ENCODE results near the gene FAM131C.

FAM131C gene

GRCh38 chr1:16118706-16119105 lies 45.3 kb upstream of the FAM131C start:
- no peak for TF ChIP-seq CTCF (conservative IDR thresholded peaks at IDR 0.05; ENCODE audit: low read depth, low read length)
- H3K4me3 ChIP-seq (ENCODE audit: low read depth, low read length) = no peak overlapping the region
- DNase-seq (ENCODE audit: low read depth) = no peak

- H3K4me3 ChIP-seq (ENCODE audit: low read depth, low read length) = no peak overlapping the region
- TF ChIP-seq CTCF (conservative IDR thresholded peaks at IDR 0.05; ENCODE audit: low read depth, low read length) = no peak
- no peak for DNase-seq (ENCODE audit: low read depth)
Observed at GRCh38 chr1:16117936-16118335, 44.5 kb upstream of the FAM131C start.

GRCh38 chr1:16117369-16117768 lies 43.9 kb upstream of the FAM131C start:
- DNase-seq (ENCODE audit: low read depth) = no peak
- H3K4me3 ChIP-seq (ENCODE audit: low read depth, low read length) = no peak overlapping the region
- no peak for TF ChIP-seq CTCF (conservative IDR thresholded peaks at IDR 0.05; ENCODE audit: low read depth, low read length)

- H3K4me3 ChIP-seq (ENCODE audit: low read depth, low read length) = no peak overlapping the region
- no peak for DNase-seq (ENCODE audit: low read depth)
- TF ChIP-seq CTCF (conservative IDR thresholded peaks at IDR 0.05; ENCODE audit: low read depth, low read length) = no peak
Observed at GRCh38 chr1:16116625-16117024, 43.2 kb upstream of the FAM131C start.

- no peak for DNase-seq (ENCODE audit: low read depth)
- H3K4me3 ChIP-seq (ENCODE audit: low read depth, low read length) = no peak overlapping the region
- no peak for TF ChIP-seq CTCF (conservative IDR thresholded peaks at IDR 0.05; ENCODE audit: low read depth, low read length)
Observed at GRCh38 chr1:16116002-16116401, 42.6 kb upstream of the FAM131C start.

GRCh38 chr1:16115468-16115983 lies 42.1 kb upstream of the FAM131C start:
- no peak for TF ChIP-seq CTCF (conservative IDR thresholded peaks at IDR 0.05; ENCODE audit: low read depth, low read length)
- no peak overlapping the region for H3K4me3 ChIP-seq (ENCODE audit: low read depth, low read length)
- no peak for DNase-seq (ENCODE audit: low read depth)

Data from choroid plexus epithelial cell (primary cell).